ENCODE results near the gene ANKRD34B. TPM values are rescaled to one million over a fixed set of nuclear protein-coding genes. Genes with fewer than 3 reads are reported as not detected.

The ANKRD34B gene
- total RNA-seq, 1 donor from 2014 or later, result 0.20 TPM

DNA sequence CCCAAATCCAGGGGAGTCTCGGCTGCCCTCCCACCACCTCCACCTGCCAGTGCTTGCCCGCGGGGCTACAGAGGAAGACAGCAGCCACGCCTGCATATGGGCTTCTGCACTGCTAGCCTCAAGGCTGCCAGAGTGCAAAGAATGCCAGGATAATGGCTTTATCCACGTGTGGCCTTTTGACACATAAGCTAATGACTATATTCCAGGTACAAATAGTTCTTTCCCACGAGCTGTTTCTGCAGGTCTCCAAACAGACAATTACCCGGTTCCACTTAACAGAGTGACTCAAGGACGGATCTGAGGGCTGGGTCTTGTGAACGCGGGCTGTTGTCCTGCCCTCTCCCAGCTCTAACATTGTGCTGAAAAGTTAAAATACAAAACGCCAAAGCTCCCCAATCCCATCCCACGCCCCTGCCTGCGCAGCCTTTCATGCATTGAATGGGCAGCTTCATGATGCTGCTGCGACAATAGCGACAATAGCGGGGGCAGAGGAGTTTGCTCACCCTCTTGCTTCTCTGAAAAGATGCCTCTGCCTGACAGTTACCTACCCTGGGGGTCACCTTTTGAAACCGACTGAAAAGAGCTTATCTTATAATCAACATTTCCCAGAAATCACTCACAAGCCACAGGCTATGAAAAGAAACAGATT lies 45.3 kb upstream of the ANKRD34B start:
- no peak overlapping the region for H3K27ac Mint-ChIP-seq (ENCODE audit: unreplicated experiment)
- FAIRE-seq, result no peak

DNA sequence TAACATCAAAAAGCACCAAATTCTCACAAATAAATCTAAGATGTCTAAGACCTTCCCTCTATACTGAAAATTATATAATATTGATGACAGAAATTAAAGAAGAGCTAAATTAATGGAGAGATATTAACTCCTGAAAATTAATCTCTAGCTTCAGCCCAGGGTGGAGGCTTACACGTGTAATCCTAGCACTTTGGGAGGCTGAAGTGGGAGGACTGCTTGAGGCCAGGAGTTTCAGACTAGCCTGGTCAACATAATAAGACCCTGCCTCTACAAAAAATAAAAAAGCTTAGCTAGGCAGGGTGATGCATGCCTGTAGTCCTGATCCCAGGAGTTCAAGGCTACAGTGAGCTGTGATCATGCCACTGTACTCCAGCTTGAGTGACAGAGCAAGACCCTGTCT lies 39.6 kb upstream of the ANKRD34B start:
- H3K36me3 ChIP-seq (ENCODE audit: insufficient read depth, low read length), result no peaks in the 10 kb centered on the region
- H3K27ac ChIP-seq (ENCODE audit: low read depth, low read length), result no peak overlapping the region
- no peak overlapping the region for H2AFZ ChIP-seq (ENCODE audit: low read depth, low read length)
- H3K4me3 ChIP-seq (ENCODE audit: insufficient read depth, low read depth, low read length), result no peak overlapping the region
- H3K27me3 ChIP-seq (ENCODE audit: insufficient read depth, low read length), result no peaks in the 10 kb centered on the region
- no peak overlapping the region for H3K27ac Mint-ChIP-seq (ENCODE audit: unreplicated experiment)
- H3K9ac ChIP-seq (ENCODE audit: low read length), result no peak overlapping the region
- no peaks in the 10 kb centered on the region for H3K27me3 Mint-ChIP-seq (ENCODE audit: low read depth, unreplicated experiment)
- DNase-seq (ENCODE audit: low read depth), result no peak
- no peak overlapping the region for H3K4me3 Mint-ChIP-seq (ENCODE audit: unreplicated experiment)
- H4K20me1 ChIP-seq (ENCODE audit: insufficient read depth, low read length), result no peaks in the 10 kb centered on the region
- no peaks in the 10 kb centered on the region for H3K4me1 ChIP-seq (ENCODE audit: insufficient read depth, low read length)
- peaks cover 5% of the 10 kb centered on the region for H3K9me3 Mint-ChIP-seq (ENCODE audit: unreplicated experiment)
- H3K9me3 ChIP-seq (ENCODE audit: insufficient read depth, low read depth, low read length), result no peaks in the 10 kb centered on the region
- H3K4me2 ChIP-seq (ENCODE audit: low read length), result no peak overlapping the region
- no peak for FAIRE-seq
- peaks cover 3% of the 10 kb centered on the region for H3K36me3 Mint-ChIP-seq (ENCODE audit: low read depth, unreplicated experiment)
- TF ChIP-seq, protein P1, sequence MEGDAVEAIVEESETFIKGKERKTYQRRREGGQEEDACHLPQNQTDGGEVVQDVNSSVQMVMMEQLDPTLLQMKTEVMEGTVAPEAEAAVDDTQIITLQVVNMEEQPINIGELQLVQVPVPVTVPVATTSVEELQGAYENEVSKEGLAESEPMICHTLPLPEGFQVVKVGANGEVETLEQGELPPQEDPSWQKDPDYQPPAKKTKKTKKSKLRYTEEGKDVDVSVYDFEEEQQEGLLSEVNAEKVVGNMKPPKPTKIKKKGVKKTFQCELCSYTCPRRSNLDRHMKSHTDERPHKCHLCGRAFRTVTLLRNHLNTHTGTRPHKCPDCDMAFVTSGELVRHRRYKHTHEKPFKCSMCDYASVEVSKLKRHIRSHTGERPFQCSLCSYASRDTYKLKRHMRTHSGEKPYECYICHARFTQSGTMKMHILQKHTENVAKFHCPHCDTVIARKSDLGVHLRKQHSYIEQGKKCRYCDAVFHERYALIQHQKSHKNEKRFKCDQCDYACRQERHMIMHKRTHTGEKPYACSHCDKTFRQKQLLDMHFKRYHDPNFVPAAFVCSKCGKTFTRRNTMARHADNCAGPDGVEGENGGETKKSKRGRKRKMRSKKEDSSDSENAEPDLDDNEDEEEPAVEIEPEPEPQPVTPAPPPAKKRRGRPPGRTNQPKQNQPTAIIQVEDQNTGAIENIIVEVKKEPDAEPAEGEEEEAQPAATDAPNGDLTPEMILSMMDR (IDR thresholded peaks at IDR 0.05; ENCODE audit: insufficient read depth, low read depth, low read length), result no peak
- TF ChIP-seq EZH2 (IDR thresholded peaks at IDR 0.05; ENCODE audit: insufficient read depth, low read length), result no peak
- no peaks in the 10 kb centered on the region for H3K4me1 Mint-ChIP-seq (ENCODE audit: low read depth, unreplicated experiment)
- H3K79me2 ChIP-seq (ENCODE audit: insufficient read depth, low read length), result no peaks in the 10 kb centered on the region

More for the DNA sequence above, 45.3 kb upstream of the ANKRD34B start:
- no peak overlapping the region for H3K4me3 Mint-ChIP-seq (ENCODE audit: unreplicated experiment)
- H3K9me3 Mint-ChIP-seq (ENCODE audit: unreplicated experiment), result peaks cover 5% of the 10 kb centered on the region
- Histone ChIP-seq H2AFZ (ENCODE audit: low read depth, low read length) (no peak overlapping the region), H3K9ac (ENCODE audit: low read length) (no peak overlapping the region), H3K79me2 (ENCODE audit: insufficient read depth, low read length) (no peaks in the 10 kb centered on the region), H3K27ac (ENCODE audit: low read depth, low read length) (no peak overlapping the region), H3K9me3 (ENCODE audit: insufficient read depth, low read depth, low read length) (no peaks in the 10 kb centered on the region), H4K20me1 (ENCODE audit: insufficient read depth, low read length) (no peaks in the 10 kb centered on the region), H3K36me3 (ENCODE audit: insufficient read depth, low read length) (no peaks in the 10 kb centered on the region), H3K27me3 (ENCODE audit: insufficient read depth, low read length) (no peaks in the 10 kb centered on the region), H3K4me3 (ENCODE audit: insufficient read depth, low read depth, low read length) (no peak overlapping the region), H3K4me1 (ENCODE audit: insufficient read depth, low read length) (peaks cover 1% of the 10 kb centered on the region), H3K4me2 (ENCODE audit: low read length) (peak overlapping the region; percentile 50)
- TF ChIP-seq, protein P1 (IDR thresholded peaks at IDR 0.05; ENCODE audit: insufficient read depth, low read depth, low read length), result no peak
- TF ChIP-seq EZH2 (IDR thresholded peaks at IDR 0.05; ENCODE audit: insufficient read depth, low read length), result no peak
- H3K27me3 Mint-ChIP-seq (ENCODE audit: low read depth, unreplicated experiment), result no peaks in the 10 kb centered on the region
- H3K36me3 Mint-ChIP-seq (ENCODE audit: low read depth, unreplicated experiment), result no peaks in the 10 kb centered on the region
- H3K4me1 Mint-ChIP-seq (ENCODE audit: low read depth, unreplicated experiment), result peaks cover 7% of the 10 kb centered on the region
- DNase-seq (ENCODE audit: low read depth), result no peak

DNA sequence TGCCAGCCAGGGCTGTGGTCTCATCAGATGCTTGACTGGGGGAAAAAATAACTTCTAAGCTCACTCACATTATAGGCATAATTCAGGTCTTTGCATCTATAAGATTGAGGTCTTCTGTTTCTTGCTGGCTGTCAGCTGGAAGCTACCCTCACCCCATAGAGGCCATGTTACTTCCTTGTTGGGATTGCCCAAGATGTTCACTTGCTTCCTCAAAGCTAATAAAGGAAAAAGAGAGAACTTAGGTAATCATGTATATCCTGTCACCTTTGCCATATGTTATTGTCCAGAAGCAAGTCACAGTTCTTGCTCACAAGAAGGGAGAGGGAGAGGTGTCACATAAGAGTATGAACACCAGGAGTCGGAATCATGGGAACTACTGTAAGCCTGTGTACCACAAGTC lies 38.7 kb upstream of the ANKRD34B start:
- Histone ChIP-seq H4K20me1 (ENCODE audit: insufficient read depth, low read length) (no peaks in the 10 kb centered on the region), H3K9me3 (ENCODE audit: insufficient read depth, low read depth, low read length) (no peaks in the 10 kb centered on the region), H2AFZ (ENCODE audit: low read depth, low read length) (no peak overlapping the region), H3K36me3 (ENCODE audit: insufficient read depth, low read length) (no peaks in the 10 kb centered on the region), H3K4me3 (ENCODE audit: insufficient read depth, low read depth, low read length) (no peak overlapping the region), H3K27ac (ENCODE audit: low read depth, low read length) (no peak overlapping the region), H3K4me1 (ENCODE audit: insufficient read depth, low read length) (no peaks in the 10 kb centered on the region), H3K27me3 (ENCODE audit: insufficient read depth, low read length) (no peaks in the 10 kb centered on the region), H3K4me2 (ENCODE audit: low read length) (no peak overlapping the region), H3K9ac (ENCODE audit: low read length) (no peak overlapping the region), H3K79me2 (ENCODE audit: insufficient read depth, low read length) (no peaks in the 10 kb centered on the region)
- Mint-ChIP-seq H3K27ac (ENCODE audit: unreplicated experiment) (no peak overlapping the region), H3K9me3 (ENCODE audit: unreplicated experiment) (peaks cover 5% of the 10 kb centered on the region), H3K4me1 (ENCODE audit: low read depth, unreplicated experiment) (no peaks in the 10 kb centered on the region), H3K27me3 (ENCODE audit: low read depth, unreplicated experiment) (no peaks in the 10 kb centered on the region), H3K36me3 (ENCODE audit: low read depth, unreplicated experiment) (peaks cover 3% of the 10 kb centered on the region), H3K4me3 (ENCODE audit: unreplicated experiment) (no peak overlapping the region)
- TF ChIP-seq, protein P1 (IDR thresholded peaks at IDR 0.05; ENCODE audit: insufficient read depth, low read depth, low read length), result no peak
- no peak for DNase-seq (ENCODE audit: low read depth)
- FAIRE-seq, result no peak
